Measurements from ENCODE around the gene TMEM171.

The TMEM171 gene

DNA sequence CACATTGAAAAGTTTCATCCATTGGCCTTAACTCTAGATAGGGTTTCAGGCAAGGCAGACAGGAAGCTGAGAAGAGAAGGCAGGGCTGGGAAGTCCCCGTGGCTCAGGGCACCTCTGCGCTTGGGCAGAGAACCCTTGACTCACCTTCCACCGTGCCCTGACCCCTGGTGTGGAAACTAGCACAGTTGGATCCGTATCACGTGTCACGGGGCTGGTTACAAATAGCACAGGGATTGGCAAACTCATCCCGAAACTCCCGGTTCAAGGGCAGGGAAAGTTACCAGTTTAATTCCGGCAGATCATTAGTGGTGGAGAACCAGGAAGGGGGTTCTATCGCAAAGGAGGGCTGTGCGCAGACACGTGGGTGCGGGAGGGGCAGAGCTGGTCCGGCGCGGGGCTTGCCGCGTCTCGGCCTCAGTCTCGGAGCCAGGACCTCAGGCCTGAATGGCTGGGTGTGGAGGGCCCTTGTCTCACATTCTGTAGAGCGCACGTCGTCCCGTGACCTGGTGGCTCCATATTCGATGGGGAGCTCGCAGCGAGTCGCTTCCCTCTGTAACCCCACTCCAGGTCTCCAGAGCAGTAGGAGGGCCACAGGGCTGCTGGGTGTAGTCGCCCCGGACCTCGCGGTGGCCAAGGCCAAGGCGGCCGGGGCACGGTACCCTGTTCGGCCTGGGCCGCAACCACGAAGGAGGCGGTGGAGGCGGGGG, 771 bp upstream of the TMEM171 start:
- H3K27me3 ChIP-seq (ENCODE audit: insufficient read depth, low read depth), result no peaks in the 10 kb centered on the region
- no peaks in the 10 kb centered on the region for H3K36me3 ChIP-seq (ENCODE audit: insufficient read depth)
- peaks cover 30% of the 10 kb centered on the region for H3K4me1 ChIP-seq (ENCODE audit: low read depth, poor library complexity, severe bottlenecking)
- H2AFZ ChIP-seq (ENCODE audit: low read depth), result no peak overlapping the region
- TF ChIP-seq, protein P1, sequence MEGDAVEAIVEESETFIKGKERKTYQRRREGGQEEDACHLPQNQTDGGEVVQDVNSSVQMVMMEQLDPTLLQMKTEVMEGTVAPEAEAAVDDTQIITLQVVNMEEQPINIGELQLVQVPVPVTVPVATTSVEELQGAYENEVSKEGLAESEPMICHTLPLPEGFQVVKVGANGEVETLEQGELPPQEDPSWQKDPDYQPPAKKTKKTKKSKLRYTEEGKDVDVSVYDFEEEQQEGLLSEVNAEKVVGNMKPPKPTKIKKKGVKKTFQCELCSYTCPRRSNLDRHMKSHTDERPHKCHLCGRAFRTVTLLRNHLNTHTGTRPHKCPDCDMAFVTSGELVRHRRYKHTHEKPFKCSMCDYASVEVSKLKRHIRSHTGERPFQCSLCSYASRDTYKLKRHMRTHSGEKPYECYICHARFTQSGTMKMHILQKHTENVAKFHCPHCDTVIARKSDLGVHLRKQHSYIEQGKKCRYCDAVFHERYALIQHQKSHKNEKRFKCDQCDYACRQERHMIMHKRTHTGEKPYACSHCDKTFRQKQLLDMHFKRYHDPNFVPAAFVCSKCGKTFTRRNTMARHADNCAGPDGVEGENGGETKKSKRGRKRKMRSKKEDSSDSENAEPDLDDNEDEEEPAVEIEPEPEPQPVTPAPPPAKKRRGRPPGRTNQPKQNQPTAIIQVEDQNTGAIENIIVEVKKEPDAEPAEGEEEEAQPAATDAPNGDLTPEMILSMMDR (conservative IDR thresholded peaks at IDR 0.05; ENCODE audit: low read depth, low read length), result no peak
- no peaks in the 10 kb centered on the region for H3K79me2 ChIP-seq (ENCODE audit: insufficient read depth, low read depth)
- no peak overlapping the region for H3K27ac ChIP-seq
- H3K4me3 ChIP-seq (IDR thresholded peaks at IDR 0.05; ENCODE audit: insufficient read depth, low read depth, low read length), result no peak overlapping the region
- no peaks in the 10 kb centered on the region for H4K20me1 ChIP-seq (ENCODE audit: insufficient read depth)
- no peak overlapping the region for H3K4me2 ChIP-seq
- H3K9ac ChIP-seq, result no peak overlapping the region

DNA sequence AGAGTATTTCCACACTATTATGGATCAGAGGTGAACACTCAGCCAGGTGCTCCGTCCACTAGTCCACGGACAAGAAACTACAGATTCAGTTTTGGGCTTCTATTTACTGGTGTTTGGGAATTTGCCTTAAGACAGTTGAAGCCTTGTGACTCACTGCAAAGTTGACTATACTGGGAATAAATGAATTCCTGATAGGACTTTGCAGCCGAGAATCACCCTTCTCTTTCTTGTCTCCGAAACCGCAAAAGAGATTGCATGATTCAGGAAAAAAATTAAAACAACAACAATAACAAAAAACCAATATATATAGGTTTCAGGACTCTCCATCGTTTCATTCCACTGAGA, 716 bp downstream of the TMEM171 start:
- H3K79me2 ChIP-seq (ENCODE audit: insufficient read depth, low read depth), result no peaks in the 10 kb centered on the region
- no peaks in the 10 kb centered on the region for H4K20me1 ChIP-seq (ENCODE audit: insufficient read depth)
- no peak overlapping the region for H3K4me3 ChIP-seq (IDR thresholded peaks at IDR 0.05; ENCODE audit: insufficient read depth, low read depth, low read length)
- H3K9ac ChIP-seq, result no peak overlapping the region
- no peak overlapping the region for H2AFZ ChIP-seq (ENCODE audit: low read depth)
- no peaks in the 10 kb centered on the region for H3K36me3 ChIP-seq (ENCODE audit: insufficient read depth)
- H3K27me3 ChIP-seq (ENCODE audit: insufficient read depth, low read depth), result no peaks in the 10 kb centered on the region
- TF ChIP-seq, protein P1 (conservative IDR thresholded peaks at IDR 0.05; ENCODE audit: low read depth, low read length), result no peak
- H3K4me1 ChIP-seq (ENCODE audit: low read depth, poor library complexity, severe bottlenecking), result peaks cover 30% of the 10 kb centered on the region
- H3K27ac ChIP-seq, result no peak overlapping the region
- no peak overlapping the region for H3K4me2 ChIP-seq

GRCh38 chr5:73122875-73123810, 2.8 kb downstream of the TMEM171 start:
- TF ChIP-seq, protein P1 (conservative IDR thresholded peaks at IDR 0.05; ENCODE audit: low read depth, low read length), result no peak
- H3K4me2 ChIP-seq, result peak overlapping the region; percentile 61
- no peak overlapping the region for H2AFZ ChIP-seq (ENCODE audit: low read depth)
- no peaks in the 10 kb centered on the region for H3K36me3 ChIP-seq (ENCODE audit: insufficient read depth)
- H3K27ac ChIP-seq, result peak overlapping the region; percentile 24; the same call in 1 of the 2 replicates
- H3K79me2 ChIP-seq (ENCODE audit: insufficient read depth, low read depth), result no peaks in the 10 kb centered on the region
- no peaks in the 10 kb centered on the region for H3K27me3 ChIP-seq (ENCODE audit: insufficient read depth, low read depth)
- H3K9ac ChIP-seq, result no peak overlapping the region
- no peak overlapping the region for H3K4me3 ChIP-seq (IDR thresholded peaks at IDR 0.05; ENCODE audit: insufficient read depth, low read depth, low read length)
- H4K20me1 ChIP-seq (ENCODE audit: insufficient read depth), result no peaks in the 10 kb centered on the region
- peaks cover 37% of the 10 kb centered on the region for H3K4me1 ChIP-seq (ENCODE audit: low read depth, poor library complexity, severe bottlenecking)

DNA sequence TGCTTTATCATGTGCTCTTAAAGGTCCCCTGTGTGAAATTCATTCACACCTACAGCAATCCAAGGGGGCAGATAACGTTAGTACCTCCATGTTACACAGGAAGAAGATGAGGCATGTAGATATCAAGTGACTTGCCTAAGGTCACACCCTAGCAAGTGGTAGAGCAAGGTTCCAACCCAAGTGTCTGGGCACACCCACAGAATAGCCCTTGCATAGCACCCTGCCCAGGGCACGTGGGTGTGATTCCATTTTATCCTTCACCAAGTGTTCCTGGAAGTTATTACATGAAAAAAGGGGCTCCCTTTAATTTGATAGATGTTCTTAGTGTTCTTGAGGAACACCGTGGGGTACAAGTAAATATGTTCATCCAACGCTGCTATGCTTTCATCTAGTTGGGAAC, 4.9 kb downstream of the TMEM171 start:
- peaks cover 37% of the 10 kb centered on the region for H3K4me1 ChIP-seq (ENCODE audit: low read depth, poor library complexity, severe bottlenecking)
- H3K4me3 ChIP-seq (IDR thresholded peaks at IDR 0.05; ENCODE audit: insufficient read depth, low read depth, low read length), result no peak overlapping the region
- H3K27ac ChIP-seq, result no peak overlapping the region
- H3K4me2 ChIP-seq, result no peak overlapping the region
- no peaks in the 10 kb centered on the region for H3K27me3 ChIP-seq (ENCODE audit: insufficient read depth, low read depth)
- H2AFZ ChIP-seq (ENCODE audit: low read depth), result no peak overlapping the region
- H3K79me2 ChIP-seq (ENCODE audit: insufficient read depth, low read depth), result no peaks in the 10 kb centered on the region
- TF ChIP-seq, protein P1 (conservative IDR thresholded peaks at IDR 0.05; ENCODE audit: low read depth, low read length), result no peak
- H4K20me1 ChIP-seq (ENCODE audit: insufficient read depth), result no peaks in the 10 kb centered on the region
- no peaks in the 10 kb centered on the region for H3K36me3 ChIP-seq (ENCODE audit: insufficient read depth)
- H3K9ac ChIP-seq, result no peak overlapping the region
